DMS153 (cell line): Measurements from ENCODE around the gene SORCS1.
"Not testable (repeated sequence)": the region's sequence is repeated elsewhere in the genome, so short reads cannot be mapped to it uniquely, and the experiment has no call there.

Source experiments
- DNase-seq: peaks from one replicate; lab custom pipeline; 2025; lab: John Stamatoyannopoulos, UW

SORCS1 gene

GRCh38 chr10:107051769-107052168 is 112.7 kb downstream of the SORCS1 start:
- DNase-seq = no peak

- DNase-seq = no peak
Measured at GRCh38 chr10:107043461-107043860, 121.0 kb downstream of the SORCS1 start.

- DNase-seq = no peak
Measured at GRCh38 chr10:107037192-107038122, 127.0 kb downstream of the SORCS1 start.

GRCh38 chr10:107033799-107034422 is 130.6 kb downstream of the SORCS1 start:
- DNase-seq = no peak

DNA sequence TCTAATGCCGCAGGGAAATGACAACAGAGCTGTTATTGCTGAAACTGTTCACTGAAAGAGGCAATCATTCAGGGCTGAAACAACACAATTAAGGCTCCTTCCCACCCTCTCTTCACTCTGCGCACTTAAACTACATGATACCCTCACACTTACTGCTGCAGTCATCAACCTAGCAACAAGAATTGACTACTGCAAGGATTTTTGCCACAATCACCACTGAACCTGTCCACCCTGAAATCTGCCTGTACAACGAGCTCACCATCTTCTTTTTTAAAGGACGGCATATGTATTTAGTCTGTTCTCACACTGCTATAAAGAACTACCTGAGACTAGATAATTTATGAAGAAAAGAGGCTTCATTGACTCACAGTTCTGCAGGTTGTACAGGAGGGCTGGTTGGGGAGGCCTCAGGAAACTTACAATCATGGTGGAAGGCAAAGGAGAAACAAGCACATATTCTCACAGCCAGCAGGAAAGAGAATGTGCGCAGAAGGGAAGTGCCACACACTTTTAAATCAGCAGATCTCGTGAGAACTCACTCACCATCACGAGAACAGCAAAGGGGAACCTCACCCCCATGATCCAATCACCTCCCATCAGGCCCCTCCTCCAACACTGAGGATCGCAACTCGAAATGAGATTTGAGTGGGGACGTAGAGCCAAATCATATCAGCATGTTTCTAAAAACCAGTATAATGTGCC is 131.7 kb downstream of the SORCS1 start:
- no peak for DNase-seq

GRCh38 chr10:107031931-107032699 is 132.4 kb downstream of the SORCS1 start:
- DNase-seq = no peak

DNA sequence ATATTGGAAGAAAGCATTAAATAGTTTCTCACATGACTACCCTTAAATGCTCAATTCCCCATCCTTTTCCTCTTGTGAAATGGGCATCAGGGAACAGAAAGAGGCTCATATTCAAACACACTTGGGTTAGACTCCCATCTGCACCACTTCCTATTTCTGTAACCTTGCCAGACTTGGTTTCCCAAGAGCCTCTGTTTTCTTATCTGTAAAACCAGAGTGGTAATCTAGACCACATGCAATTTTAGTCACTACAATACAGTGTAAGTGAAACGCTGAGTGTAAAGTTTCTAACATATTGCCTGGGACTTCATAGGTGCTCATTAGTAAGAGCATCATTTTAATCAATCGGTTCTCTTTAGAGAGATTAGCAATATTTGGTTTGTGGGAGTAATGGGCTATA is 136.3 kb downstream of the SORCS1 start:
- no peak for DNase-seq

- no peak for DNase-seq
Measured at GRCh38 chr10:107025676-107026075, 138.8 kb downstream of the SORCS1 start.

- DNase-seq = not testable (repeated sequence)
Measured at GRCh38 chr10:107024033-107024432, 140.5 kb downstream of the SORCS1 start.

- DNase-seq = no peak
Measured at GRCh38 chr10:107022600-107023354, 141.7 kb downstream of the SORCS1 start.

GRCh38 chr10:107019154-107019553 is 145.4 kb downstream of the SORCS1 start:
- no peak for DNase-seq

- DNase-seq = no peak
Measured at GRCh38 chr10:107013258-107014006, 151.1 kb downstream of the SORCS1 start.

DNA sequence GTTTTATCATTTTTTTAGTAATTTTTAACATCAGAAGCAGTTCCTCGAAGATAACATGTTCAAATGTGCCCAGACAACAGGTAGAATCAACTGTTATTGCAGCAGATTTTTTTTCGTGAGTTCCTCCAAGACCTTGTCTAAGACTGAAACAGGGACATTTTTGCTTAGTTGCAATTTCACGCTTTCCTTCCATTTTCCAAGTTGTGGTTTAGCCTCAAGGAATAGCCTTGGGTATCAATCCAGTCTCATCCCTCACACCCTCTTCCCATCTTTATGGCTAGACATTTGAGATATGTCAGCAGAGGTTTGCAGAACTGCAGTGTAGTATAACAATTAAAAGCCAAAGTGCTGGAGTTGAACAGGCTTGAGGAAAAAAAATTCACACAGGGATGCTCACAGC is 152.5 kb downstream of the SORCS1 start:
- DNase-seq = no peak

DNA sequence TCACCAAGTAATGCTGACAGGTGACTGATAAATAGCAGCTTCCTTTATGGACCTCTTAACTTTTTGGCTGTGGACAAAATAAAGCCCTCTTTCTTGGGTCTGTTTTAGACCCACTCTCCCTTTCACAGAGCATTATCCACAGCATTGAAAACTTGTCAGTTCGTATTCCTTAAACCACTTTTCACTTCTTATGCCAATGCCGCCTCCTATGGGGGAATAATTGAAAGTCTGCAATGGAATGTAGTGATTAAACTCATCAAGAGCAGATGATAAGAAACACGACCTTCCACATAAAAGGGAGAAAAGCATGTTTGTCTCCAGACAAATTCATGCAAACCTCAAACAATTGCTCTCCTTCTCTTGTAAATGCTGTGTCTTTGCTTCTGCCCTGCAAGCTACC is 153.4 kb downstream of the SORCS1 start:
- no peak for DNase-seq

GRCh38 chr10:107010531-107010930 is 154.0 kb downstream of the SORCS1 start:
- no peak for DNase-seq

DNA sequence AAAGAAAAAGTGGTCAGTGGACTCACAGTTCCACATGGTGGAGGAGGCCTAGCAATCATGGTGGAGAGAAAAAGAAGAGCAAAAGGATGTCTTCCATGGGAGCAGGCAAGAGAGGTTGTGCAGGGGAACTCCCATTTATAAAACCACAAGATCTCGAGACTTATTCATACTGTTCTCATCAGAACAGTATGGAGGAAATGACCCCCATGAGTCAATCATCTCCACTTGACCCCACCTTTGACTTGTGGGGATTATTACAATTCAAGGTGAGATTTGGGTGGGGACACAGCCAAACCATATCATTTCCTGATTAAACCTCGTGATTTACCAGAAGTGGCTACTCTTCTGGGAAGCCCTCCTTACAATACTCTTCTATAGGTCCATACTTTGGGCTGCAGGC is 160.1 kb downstream of the SORCS1 start:
- DNase-seq = no peak

GRCh38 chr10:107002068-107002467 is 162.4 kb downstream of the SORCS1 start:
- no peak for DNase-seq

DNA sequence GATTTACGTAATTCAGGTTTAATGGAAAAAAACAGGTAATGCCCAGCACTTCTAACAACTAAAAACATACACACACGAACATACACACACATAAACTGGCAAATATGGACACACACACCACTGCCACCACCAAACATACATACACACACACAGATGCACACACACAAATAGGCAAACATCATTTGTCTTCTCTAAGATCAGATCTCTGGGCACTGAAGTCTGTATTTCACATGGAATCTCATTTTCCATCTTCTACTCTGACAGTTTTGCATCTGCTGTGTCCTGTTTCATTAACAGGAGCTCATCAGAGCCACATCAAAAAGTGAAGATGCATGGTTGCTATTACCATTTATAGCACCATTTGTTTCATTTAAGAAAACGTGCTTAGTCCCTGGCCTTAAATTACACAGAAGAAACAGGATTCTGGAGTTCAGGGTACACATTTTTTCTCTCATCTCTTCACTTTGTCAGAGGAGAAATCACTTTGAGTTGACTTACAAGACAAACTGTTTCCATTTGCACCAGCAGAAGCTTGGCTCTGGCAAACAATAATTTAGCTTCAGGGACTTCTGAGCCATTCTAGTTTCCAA is 165.3 kb downstream of the SORCS1 start:
- DNase-seq = no peak

DNA sequence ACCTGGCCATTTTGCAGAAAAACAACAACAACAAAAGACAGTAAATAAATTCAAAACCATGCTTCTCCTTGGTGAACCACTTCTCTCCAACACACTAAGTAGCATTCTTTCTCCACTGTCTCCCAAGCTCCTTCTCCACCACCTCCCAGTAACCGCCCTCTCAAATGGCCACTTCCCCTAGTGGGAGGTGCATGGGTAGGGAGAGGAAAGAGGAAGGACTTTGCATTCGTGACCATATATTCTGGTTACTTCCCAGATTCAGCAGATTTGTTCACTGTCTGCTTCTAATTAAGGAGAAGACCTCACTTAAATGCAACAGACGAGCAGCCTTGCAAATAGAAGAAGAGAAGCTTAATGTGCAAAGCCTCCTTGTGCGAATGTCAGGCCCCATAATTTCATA is 166.8 kb downstream of the SORCS1 start:
- DNase-seq = no peak

GRCh38 chr10:106996510-106996909 is 168.0 kb downstream of the SORCS1 start:
- DNase-seq = no peak
